ENCODE data around the gene TIAL1.
"Not testable (repeated sequence)": the region's sequence is repeated elsewhere in the genome, so short reads cannot be mapped to it uniquely, and the experiment has no call there.

The TIAL1 gene

DNA sequence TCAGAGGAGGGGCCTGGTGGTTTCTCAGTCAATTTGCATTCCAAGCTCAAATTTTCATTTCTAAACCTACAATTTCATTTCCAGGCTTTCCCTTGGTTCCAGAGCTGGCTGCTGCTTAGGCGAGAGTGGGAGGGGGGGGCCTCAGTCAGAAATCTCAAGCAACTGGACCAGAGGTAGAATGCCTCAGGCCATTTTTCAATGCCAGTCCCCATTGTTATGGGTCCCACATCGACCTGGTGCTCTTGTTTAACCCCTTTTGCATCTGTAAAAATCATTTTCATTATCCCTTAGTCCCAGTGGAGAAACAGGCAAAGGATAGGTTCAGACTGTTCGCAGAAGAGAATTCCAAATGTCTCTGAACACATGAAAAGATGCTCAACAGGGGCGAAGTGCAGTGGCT is 40.9 kb upstream of the TIAL1 start:
- Histone ChIP-seq H3K4me1 (no peaks in the 10 kb centered on the region), H3K27me3 (no peaks in the 10 kb centered on the region), H3K9ac (no peak overlapping the region), H3K9me3 (no peaks in the 10 kb centered on the region), H3K27ac (no peak overlapping the region), H3K4me2 (no peak overlapping the region), H4K20me1 (no peaks in the 10 kb centered on the region), H3K36me3 (no peaks in the 10 kb centered on the region), H3K4me3 (no peak overlapping the region)
- no peak for TF ChIP-seq Cebpa-rat (IDR thresholded peaks at IDR 0.05)

DNA sequence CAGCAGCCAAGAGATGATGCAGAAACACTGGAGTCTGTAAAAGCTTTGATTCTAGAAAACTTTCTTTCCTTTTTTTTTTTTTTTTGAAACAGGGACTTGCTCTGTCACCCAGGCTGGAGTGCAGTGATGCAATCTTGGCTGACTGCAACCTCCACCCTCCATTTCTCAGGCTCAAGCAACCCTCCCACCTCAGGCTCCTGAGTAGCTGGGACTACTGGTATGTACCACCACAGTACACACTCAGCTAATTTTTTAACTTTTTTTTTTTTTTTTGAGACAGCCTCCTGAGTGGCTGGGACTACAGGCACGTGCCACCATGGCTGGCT is 37.4 kb upstream of the TIAL1 start:
- 0 out of 2 replicates have a peak, but pooled peaks have one; percentile 25 for TF ChIP-seq Cebpa-rat (IDR thresholded peaks at IDR 0.05)
- H3K9ac ChIP-seq = no peak overlapping the region
- H3K27me3 ChIP-seq = no peaks in the 10 kb centered on the region
- H3K27ac ChIP-seq = no peak overlapping the region
- no peaks in the 10 kb centered on the region for H3K9me3 ChIP-seq
- no peaks in the 10 kb centered on the region for H4K20me1 ChIP-seq
- no peak overlapping the region for H3K4me3 ChIP-seq
- H3K36me3 ChIP-seq = no peaks in the 10 kb centered on the region
- H3K4me1 ChIP-seq = no peaks in the 10 kb centered on the region
- no peak overlapping the region for H3K4me2 ChIP-seq

DNA sequence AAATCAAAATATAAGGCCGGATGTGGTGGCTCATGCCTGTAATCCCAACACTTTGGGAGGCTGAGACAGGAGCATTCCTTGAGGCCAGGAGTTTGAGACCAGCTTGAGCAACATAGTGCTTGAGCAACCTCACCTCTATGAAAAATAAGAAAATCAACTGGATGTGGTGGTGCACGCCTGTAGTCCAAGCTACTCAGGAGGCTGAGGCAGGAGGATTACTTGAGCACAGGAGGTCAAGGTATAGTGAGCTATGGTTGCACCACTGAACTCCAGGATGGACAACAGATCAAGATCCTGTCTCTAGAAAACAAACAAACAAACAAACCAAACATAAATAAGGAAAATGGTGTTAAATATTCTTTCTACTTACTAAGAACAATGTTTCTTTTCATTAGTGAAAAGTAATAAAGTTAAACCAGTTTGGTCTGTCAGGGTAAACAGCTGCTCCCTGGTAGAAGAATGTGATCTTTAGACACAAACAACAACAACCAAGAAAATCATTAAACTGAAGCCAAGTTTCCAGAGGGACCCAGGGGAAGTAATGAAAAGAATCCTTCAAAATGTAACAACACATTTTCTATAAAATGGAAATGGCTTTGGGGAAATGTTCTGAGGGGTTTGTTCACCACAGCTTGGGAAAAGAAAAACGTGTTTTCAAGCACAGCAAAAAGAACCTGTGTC is 36.9 kb upstream of the TIAL1 start:
- no peaks in the 10 kb centered on the region for H3K36me3 ChIP-seq
- H3K27me3 ChIP-seq = no peaks in the 10 kb centered on the region
- no peak overlapping the region for H3K4me2 ChIP-seq
- no peak for TF ChIP-seq Cebpa-rat (IDR thresholded peaks at IDR 0.05)
- no peak overlapping the region for H3K27ac ChIP-seq
- H4K20me1 ChIP-seq = no peaks in the 10 kb centered on the region
- H3K9ac ChIP-seq = no peak overlapping the region
- no peaks in the 10 kb centered on the region for H3K4me1 ChIP-seq
- H3K9me3 ChIP-seq = no peaks in the 10 kb centered on the region
- H3K4me3 ChIP-seq = no peak overlapping the region

DNA sequence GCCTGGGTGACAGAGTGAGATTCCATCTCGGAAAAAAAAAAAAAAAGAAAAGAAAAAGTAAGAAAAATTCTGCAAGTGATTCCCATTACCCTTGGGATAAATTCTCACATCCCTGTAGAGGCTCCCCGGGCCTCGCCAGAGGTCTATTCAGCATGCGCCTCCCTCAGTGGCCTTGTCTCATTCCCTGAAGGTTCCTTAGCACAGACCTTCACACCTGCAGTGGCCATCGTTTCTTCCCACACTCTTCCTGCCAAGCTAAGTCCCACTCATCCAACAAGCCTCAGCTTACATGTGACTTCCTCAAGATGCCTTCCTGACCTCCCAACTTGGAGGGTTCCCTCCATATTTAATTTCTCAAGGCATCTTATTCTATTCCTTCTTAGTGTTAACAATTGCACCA is 33.5 kb upstream of the TIAL1 start:
- no peak overlapping the region for H3K9ac ChIP-seq
- no peak overlapping the region for H3K4me2 ChIP-seq
- H3K4me1 ChIP-seq = no peaks in the 10 kb centered on the region
- H3K27me3 ChIP-seq = no peaks in the 10 kb centered on the region
- H3K36me3 ChIP-seq = no peaks in the 10 kb centered on the region
- H3K4me3 ChIP-seq = no peak overlapping the region
- H4K20me1 ChIP-seq = no peaks in the 10 kb centered on the region
- H3K9me3 ChIP-seq = no peaks in the 10 kb centered on the region
- H3K27ac ChIP-seq = no peak overlapping the region
- no peak for TF ChIP-seq Cebpa-rat (IDR thresholded peaks at IDR 0.05)

DNA sequence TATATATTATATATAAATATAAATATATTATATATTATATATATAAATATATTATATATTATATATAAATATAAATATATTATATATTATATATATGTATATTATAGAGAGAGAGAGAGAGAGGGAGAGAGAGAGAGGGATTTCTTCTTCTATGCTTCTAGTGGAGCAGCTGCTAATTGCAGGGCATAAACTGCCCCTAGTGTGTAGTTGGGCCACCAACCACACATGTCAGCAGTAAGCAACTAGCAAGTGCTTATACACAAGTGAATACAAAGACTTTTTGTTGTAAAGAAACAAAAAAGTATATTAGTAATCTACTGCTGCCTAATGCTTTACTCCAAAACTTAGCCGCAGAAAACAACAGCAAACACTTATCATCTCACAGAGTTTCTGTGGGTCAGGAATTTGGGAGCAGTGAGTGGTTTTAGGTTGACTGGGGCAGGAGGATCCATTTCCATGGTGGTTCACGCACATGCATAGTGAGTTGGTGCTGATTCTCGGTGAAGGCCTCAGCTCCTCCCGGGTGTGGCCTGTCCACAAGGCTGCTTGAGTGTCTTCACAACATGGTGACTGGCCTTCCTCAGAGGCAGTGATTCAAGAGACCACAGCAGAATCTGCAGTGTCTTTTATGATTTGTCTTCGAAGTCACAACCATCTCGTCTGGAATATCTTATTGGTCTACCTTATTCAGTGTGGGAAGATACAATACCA is 29.0 kb upstream of the TIAL1 start:
- Histone ChIP-seq H3K27ac (no peak overlapping the region), H3K36me3 (no peaks in the 10 kb centered on the region), H3K9ac (no peak overlapping the region), H4K20me1 (no peaks in the 10 kb centered on the region), H3K4me2 (no peak overlapping the region), H3K9me3 (no peaks in the 10 kb centered on the region), H3K4me3 (no peak overlapping the region), H3K27me3 (no peaks in the 10 kb centered on the region), H3K4me1 (peaks cover 3% of the 10 kb centered on the region)
- no peak for TF ChIP-seq Cebpa-rat (IDR thresholded peaks at IDR 0.05)

DNA sequence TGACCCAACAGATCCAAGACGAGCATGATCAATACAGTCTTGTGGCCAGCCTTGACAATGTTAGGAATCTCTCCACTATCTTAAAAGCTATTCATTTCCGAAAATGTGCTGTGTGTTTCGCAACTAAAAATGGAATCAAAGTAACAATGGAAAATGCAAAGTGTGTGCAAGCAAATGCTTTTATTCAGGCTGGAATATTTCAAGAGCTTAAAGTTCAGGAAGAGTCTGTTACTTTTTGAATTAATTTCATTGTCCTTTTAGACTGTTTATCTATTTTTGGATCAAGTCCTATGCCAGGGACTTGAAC is 24.3 kb upstream of the TIAL1 start:
- H3K4me3 ChIP-seq = no peak overlapping the region
- 0 out of 2 replicates have a peak overlapping the region, but pooled peaks have one; percentile 4 for H3K4me2 ChIP-seq

DNA sequence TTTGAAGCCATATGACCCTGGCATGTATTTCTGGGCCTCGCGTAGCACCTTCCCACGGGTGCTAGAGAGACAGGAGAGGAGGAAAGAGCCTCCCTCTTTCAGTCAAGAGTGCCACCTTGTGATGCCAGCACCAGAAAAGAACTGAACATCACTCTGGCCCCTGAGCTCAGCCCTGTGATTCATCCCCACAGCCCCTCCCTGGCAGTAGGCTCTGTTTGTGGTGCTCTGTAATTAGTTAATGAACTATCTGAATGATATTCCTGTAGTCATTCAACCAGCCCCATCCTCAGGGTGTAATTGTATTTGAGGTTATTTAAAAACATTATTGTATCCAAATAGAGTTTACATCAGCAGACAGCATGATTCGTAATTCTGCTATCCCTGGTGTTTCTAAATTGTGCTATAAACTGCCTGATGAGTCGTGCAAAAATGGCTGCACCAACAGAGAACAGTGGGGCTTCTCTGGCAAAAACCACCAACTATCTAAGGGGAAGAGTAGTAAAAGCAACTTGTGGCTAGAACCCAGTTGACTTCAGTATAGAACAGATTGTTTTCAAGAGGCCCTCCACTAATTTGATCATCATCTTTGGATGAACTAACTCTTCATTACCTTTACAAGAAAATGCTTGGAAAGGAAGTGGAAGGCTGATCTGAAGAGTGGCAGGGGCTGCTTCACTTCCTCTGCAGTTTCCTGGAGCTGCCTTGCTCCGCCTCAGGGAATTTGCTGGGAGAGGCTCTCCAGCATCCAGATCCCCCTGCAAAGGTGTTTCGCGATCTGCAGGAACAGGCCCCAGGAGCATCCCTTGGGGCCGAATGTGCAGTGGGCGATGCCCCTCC is 23.7 kb upstream of the TIAL1 start:
- TF ChIP-seq Cebpa-rat (IDR thresholded peaks at IDR 0.05) = no peak
- H3K4me1 ChIP-seq = peaks cover 7% of the 10 kb centered on the region
- H3K4me2 ChIP-seq = 0 out of 2 replicates have a peak overlapping the region, but pooled peaks have one; percentile 4
- no peaks in the 10 kb centered on the region for H4K20me1 ChIP-seq
- no peaks in the 10 kb centered on the region for H3K9me3 ChIP-seq
- H3K27me3 ChIP-seq = no peaks in the 10 kb centered on the region
- no peak overlapping the region for H3K4me3 ChIP-seq
- H3K27ac ChIP-seq = no peak overlapping the region
- no peaks in the 10 kb centered on the region for H3K36me3 ChIP-seq
- no peak overlapping the region for H3K9ac ChIP-seq

More for the DNA sequence above, 24.3 kb upstream of the TIAL1 start:
- Histone ChIP-seq H3K36me3 (no peaks in the 10 kb centered on the region), H3K9me3 (no peaks in the 10 kb centered on the region), H3K27ac (no peak overlapping the region), H3K9ac (no peak overlapping the region), H3K4me1 (peaks cover 7% of the 10 kb centered on the region), H4K20me1 (no peaks in the 10 kb centered on the region), H3K27me3 (no peaks in the 10 kb centered on the region)
- TF ChIP-seq Cebpa-rat (IDR thresholded peaks at IDR 0.05) = no peak

DNA sequence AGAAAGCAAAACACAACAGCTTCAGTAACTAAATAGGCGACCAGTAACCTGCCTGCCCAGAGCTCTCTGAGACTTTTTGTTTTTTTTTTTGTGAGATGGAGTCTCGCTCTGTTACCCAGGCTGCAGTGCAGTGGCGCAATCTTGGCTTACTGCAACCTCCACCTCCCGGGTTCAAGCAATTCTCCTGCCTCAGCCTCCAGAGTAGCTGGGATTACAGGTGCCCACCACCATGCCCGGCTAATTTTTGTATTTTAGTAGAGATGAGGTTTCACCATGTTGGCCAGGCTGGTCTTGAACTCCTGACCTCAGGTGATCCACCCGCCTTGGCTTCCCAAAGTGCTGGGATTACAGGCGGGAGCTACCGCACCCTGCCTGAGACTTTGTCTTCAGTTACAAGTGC is 23.0 kb upstream of the TIAL1 start:
- H3K9ac ChIP-seq, H4K20me1 ChIP-seq, H3K9me3 ChIP-seq, H3K4me2 ChIP-seq, H3K36me3 ChIP-seq, H3K27ac ChIP-seq, H3K4me1 ChIP-seq, H3K27me3 ChIP-seq, H3K4me3 ChIP-seq: not testable (repeated sequence)

DNA sequence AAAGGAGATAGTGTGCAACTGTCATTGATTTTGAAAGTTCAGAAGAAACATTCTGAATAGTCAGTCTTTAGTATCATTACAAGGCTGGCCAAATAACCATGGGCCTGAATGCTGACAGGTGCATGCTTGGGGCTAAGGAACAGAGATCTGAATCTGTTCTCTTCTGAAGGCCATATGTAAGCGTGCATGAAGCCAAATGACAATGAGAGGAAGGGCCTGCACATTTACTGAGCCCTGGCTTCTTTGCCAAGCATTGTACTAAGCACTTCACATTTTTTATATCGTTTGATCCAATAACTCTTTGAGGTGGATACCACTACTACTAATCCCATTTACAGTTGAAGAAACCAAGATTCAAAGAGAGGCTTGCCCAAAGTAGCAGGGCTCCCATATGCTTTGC is 22.5 kb upstream of the TIAL1 start:
- Histone ChIP-seq H3K36me3 (no peaks in the 10 kb centered on the region), H3K9me3 (no peaks in the 10 kb centered on the region), H3K4me1 (peaks cover 7% of the 10 kb centered on the region), H3K27me3 (no peaks in the 10 kb centered on the region), H3K9ac (no peak overlapping the region), H4K20me1 (no peaks in the 10 kb centered on the region), H3K4me2 (no peak overlapping the region), H3K4me3 (no peak overlapping the region), H3K27ac (no peak overlapping the region)
- TF ChIP-seq Cebpa-rat (IDR thresholded peaks at IDR 0.05) = no peak

DNA sequence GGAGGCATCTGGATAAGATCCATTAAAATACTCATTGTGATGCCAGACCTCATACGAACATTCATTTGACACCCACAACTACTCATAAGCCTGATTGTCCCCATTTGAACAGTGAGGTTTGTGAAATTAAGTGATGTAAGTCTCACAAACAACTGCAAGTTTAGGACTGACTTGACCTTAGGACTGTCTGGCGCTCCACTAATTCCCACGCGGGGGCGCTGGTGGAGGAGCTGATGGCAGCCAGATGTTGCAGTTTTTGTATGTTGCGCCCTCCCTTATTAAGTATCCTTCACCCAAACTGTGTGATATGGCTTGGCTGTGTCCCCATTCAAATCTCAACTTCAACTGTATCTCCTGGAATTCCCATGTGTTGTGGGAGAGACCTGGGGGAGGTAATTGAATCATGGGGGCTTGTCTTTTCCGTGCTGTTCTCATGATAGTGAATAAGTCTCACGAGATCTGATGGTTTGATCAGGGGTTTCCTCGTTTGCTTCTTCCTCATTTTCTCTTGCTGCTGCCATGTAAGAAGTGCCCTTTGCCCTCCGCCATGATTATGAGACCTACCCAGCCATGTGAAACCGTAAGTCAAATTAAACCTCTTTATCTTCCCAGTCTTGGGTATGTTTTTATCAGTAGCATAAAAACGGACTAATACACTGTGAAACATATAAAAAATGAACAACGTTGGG is 20.3 kb upstream of the TIAL1 start:
- Histone ChIP-seq H3K27me3 (no peaks in the 10 kb centered on the region), H3K4me1 (peaks cover 7% of the 10 kb centered on the region), H4K20me1 (no peaks in the 10 kb centered on the region), H3K36me3 (no peaks in the 10 kb centered on the region), H3K4me3 (no peak overlapping the region), H3K9me3 (peaks cover 8% of the 10 kb centered on the region), H3K4me2 (no peak overlapping the region), H3K27ac (no peak overlapping the region), H3K9ac (no peak overlapping the region)
- no peak for TF ChIP-seq Cebpa-rat (IDR thresholded peaks at IDR 0.05)
